T follicular helper cell (primary cell): ENCODE data around the gene ADAMTS2.
A peak's percentile ranks its signal among the peaks of the same experiment; 100 is the strongest.

ENCODE experiments used
- DNase-seq: peaks from one replicate; pipeline ENCODE4 v3.0.0-alpha.2; 2020; ENCODE audit warnings: low read depth

ADAMTS2 gene

DNA sequence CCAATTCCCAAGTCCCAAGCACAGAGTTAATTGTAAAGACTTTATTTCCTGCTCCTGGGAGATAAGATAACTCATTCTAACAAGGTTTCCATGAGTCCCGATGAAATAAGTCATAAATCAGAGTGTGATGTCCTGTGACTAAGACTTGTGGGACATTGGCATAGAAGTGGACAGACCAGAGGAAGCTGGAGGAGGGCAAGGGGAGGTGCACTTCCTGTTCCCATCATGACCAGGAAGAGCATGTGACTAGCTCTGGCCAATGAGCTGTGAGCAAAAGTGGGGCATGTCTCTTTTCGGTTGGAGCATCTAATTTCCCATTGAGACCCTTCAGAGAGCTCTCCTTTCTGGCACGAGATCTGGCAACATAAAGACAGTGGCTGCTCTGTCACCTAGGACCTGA is 184.7 kb downstream of the ADAMTS2 start:
- DNase-seq, result no peak

DNA sequence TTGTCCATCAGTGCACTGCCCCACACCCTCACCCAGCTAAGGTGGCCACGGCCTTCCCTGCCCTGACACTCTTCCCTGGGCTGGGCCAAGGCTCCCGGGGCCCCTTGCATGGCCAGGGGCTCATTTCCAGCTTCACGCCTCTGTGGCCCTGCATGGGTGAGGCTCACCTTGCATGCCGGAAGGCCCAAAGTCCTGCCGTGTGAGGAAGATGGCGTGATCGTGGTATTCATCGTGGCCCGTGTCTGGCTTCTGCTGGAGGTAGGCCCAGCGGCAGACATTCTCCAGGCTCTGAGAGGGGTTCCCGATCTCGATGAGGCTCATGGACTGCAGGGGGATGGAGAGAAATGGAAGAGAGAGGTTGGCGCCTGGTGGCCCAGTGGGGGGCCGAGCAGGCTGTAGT is 186.7 kb downstream of the ADAMTS2 start:
- DNase-seq, result no peak

DNA sequence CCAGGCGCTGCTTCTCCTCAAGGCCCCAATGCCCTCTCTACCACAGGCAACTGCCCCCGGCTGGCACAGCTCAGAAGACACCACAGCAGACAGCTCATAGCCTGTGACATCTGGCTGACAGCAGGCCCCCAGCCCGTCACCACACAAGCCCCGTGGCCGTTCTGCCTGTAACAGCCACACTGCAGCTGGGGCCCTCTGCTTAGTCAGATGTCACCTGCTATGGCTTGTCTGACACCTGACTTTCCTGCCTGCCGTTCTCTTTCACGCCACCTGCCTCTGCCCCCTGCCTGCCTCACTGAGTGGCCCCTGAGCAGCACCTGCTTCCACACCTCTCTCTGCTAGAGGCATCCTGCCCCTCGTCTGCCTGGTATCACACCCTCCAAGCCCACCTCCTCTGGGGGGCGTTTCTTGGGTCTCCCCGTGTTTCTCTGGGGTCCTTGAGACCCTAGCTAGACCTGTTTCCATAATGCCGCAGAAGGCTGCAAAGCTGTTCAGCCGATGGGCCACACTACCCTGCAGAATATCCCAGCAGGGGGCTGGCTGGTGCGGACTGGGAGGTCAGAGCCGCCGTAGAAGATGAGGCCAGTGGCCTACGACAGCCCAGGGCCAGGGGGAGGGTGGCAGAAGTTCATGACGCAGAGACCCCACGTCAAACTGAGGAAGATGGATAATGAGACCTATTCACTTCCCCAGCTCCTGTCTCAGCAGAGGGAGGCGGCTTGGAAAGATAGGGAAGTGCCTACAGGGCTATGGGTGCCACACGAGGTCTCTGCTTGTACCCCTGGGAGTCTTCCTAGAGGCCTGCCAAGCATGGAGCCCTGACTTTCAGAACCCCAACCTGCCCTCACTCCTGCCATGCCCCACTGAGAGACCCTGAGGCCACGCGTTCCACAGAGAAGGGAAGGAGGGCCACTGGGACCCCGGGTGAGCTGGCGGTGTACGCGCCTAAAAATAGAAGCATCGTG is 190.0 kb downstream of the ADAMTS2 start:
- no peak for DNase-seq

- no peak for DNase-seq
Measured at GRCh38 chr5:179154346-179154990, 190.8 kb downstream of the ADAMTS2 start.

DNA sequence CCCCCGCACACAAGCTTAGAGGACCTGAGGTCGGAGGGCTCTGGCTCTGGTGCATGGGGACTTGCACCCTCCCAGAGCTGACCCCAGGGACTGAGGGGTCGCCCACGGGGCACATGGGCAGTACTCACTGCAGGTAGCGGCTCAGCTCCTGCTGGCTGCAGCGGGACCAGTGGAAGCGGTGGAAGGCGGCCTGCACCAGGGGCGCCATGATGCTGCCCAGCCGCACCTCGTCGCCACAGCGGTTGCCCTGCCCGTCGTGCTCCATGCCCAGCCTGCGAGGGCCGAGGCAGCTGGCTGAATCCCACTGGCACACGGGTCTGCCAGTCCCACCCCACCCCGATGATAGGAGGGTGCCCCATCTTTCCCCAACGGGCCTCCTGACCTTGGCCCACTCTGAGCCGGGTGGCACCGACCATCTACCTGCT is 191.3 kb downstream of the ADAMTS2 start:
- DNase-seq, result no peak

DNA sequence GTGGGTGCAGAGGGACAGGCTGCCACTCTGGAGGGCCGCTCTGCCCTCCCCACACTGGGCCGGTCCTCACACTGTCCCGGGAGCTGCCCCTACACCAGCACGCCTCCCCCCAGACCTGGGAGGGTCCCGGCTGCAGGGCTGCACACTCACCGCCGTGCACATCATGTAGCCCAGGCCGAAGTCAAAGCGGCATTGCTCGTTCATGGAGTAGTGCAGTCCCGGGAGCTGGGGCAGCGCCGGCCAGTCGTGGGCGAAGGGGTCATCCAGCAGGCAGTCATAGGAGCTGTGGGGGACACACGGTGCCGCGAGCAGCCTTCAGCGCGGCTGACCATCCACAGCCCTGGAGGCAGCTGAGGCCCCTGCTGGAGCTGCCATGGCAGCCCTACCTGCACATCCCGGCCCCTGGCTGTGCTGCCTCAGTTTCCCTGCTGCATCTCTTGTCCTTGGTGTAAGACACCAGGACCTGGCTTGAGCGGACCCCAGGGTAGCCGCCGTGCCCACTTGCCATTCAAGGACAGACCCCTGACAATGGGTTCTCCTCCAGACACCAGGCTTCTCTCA is 191.8 kb downstream of the ADAMTS2 start:
- DNase-seq, result no peak

GRCh38 chr5:179152941-179153340 is 192.3 kb downstream of the ADAMTS2 start:
- no peak for DNase-seq

GRCh38 chr5:179152144-179152895 is 192.9 kb downstream of the ADAMTS2 start:
- DNase-seq, result no peak

- DNase-seq, result no peak
Measured at GRCh38 chr5:179151286-179152118, 193.8 kb downstream of the ADAMTS2 start.

DNA sequence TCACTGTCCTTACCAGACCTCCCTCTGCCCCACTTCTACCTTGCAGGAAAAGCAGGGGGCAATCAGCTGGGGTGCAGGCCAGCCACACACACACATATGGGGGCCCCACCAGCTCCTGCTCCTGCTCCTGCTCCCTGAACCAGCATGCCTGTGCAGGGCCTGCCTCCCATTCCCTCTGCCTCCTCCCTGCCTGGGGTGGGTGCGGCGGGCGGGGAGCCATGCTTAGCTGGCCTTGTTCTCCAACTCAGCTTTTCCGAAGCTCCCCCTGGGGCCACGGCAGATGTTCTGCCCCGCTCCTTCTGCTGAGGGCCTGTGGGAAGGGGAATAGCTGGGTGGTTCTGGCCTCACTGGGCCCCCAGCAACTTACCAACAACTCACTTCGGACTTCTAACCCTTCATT is 195.2 kb downstream of the ADAMTS2 start:
- no peak for DNase-seq

DNA sequence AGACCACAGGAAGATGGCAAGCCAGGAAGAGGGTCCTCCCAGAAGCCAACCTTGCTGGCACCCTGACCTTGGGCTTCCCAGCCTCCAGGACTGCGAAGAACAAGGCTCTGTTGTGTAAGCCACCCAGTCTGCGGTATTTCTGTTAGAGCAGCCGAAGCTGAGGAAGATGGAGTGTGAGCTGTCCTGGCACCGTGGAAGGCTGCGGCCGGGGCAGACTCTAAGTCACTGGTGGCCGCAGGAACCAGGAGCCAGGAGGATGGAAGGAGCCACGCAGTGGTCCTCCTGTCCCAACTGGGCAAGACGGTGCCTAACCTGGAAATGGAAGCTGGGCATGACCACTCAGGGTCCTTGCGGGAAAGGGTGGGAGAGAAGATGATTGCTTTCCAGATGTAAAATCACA is 196.0 kb downstream of the ADAMTS2 start:
- no peak for DNase-seq

DNA sequence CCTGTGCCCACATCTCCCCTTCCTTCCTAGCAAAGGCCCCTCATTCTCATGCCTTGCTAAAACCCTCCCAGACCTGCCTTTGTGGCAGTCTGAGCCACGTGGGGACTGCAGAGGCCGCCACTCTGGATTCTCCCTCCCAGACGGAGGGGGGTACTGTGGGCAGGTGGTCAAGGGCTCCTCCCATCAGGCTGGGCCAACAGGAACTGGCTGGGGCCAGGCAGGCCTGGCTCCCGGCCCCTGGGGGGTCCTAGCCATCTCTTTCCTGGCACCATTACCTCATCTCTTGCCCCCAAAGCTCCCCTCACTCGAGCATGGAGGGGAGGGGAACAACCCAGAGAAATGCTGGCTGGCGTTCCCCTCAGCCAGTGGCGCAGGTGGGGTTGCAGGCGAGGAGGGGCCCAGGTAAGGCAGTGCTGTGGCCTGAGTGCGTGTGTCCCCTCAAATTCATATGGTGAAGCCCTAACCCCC is 196.5 kb downstream of the ADAMTS2 start:
- no peak for DNase-seq

- DNase-seq, result no peak
Measured at GRCh38 chr5:179147991-179148702, 197.1 kb downstream of the ADAMTS2 start.

GRCh38 chr5:179146277-179146676 is 199.0 kb downstream of the ADAMTS2 start:
- DNase-seq, result peak; percentile 9

DNA sequence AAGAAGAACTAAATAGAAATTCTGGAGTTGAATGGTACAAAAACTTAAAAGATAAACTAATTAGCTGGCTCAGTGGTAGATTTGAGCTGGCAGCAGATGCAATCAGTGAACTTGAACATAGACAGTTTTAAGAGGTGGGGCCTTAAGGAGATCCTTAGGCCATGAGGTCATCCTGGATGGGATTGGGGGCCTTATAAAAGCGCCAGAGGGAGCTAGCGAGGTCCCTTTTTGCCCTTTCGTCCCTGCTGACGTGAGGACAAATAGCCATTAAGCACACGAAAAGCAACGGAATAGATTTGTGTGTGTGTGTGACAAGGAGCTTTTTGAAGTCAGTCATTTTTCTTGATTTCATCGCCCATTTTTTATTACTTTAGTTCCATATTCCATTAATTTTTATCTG is 201.8 kb downstream of the ADAMTS2 start:
- no peak for DNase-seq

- no peak for DNase-seq
Measured at GRCh38 chr5:179142434-179143198, 202.6 kb downstream of the ADAMTS2 start.

DNA sequence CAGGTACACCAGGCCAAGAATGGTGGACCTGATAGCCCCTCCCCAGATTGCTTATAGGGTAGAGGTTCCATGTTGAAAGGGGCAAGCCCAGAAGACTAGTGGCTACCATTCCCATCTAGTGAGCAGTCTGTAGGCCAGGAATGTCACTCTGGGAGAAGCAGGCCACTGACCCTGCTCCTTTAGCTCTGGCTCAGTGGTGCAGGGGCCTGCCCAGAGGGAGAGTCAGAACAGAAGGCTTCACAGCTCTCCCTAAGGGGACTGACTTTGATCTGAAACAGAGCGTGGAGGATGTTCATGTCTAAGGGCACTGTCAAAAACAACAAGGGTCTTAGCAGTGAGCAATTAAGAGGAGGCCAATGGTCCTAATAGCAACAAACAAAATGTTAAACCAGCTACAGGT is 203.4 kb downstream of the ADAMTS2 start:
- no peak for DNase-seq

DNA sequence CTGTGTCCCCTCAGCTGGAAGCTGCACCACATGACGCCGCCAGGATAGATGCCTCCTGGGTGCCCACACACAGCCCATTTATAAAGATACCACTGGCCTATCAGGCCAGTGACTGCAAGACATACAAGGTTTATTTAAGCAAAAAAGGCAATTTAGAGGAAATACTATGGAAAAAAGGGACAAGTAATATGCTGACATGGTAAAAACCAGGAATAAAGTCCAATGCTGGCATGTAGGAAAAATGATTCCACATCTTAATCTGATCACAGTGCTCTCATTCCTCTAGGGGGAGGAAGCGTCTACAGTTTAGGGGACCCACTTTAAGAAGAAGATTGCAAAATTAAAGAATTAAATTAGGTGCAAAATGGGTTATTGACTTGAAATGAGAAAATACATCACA is 205.0 kb downstream of the ADAMTS2 start:
- no peak for DNase-seq

DNA sequence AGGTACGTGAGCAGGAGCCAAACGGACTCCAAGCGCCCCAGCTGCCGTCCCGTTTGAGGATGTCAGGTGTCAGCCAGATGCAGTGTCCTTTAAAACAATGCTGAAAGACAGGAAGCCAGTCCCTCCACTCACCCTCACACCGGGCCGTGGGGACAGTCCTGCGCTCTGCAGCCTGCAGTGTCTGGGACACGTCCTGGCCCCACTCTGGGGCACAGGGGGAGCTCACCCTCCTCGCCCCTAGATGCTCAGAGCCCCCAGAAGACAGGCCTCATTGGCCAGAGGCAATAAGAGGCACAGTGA is 205.4 kb downstream of the ADAMTS2 start:
- no peak for DNase-seq
